Rectal smooth muscle tissue (tissue), 1 donor: ENCODE data around the gene LEFTY1.
"Not testable (repeated sequence)": the region's sequence is repeated elsewhere in the genome, so short reads cannot be mapped to it uniquely, and the experiment has no call there.

Source experiments
- H3K27ac ChIP-seq: one replicate; pipeline ENCODE4 v1.7.0; 2013; ENCODE audit warnings: low read depth, low read length, inconsistent platforms
- H3K27me3 ChIP-seq: one replicate; pipeline ENCODE4 v1.7.0; 2013; ENCODE audit warnings: low read length; ENCODE audit not compliant: control insufficient read depth, insufficient read depth
- H3K36me3 ChIP-seq: one replicate; pipeline ENCODE4 v1.7.0; 2013; ENCODE audit warnings: low read length; ENCODE audit not compliant: control insufficient read depth, insufficient read depth
- H3K4me1 ChIP-seq: one replicate; pipeline ENCODE4 v1.7.0; 2013; ENCODE audit warnings: low read length; ENCODE audit not compliant: control insufficient read depth, insufficient read depth
- H3K4me3 ChIP-seq: one replicate; pipeline ENCODE4 v1.7.0; 2013; ENCODE audit warnings: low read length
- H3K9ac ChIP-seq: one replicate; pipeline ENCODE4 v1.7.0; 2013; ENCODE audit warnings: low read length

Gene LEFTY1

DNA sequence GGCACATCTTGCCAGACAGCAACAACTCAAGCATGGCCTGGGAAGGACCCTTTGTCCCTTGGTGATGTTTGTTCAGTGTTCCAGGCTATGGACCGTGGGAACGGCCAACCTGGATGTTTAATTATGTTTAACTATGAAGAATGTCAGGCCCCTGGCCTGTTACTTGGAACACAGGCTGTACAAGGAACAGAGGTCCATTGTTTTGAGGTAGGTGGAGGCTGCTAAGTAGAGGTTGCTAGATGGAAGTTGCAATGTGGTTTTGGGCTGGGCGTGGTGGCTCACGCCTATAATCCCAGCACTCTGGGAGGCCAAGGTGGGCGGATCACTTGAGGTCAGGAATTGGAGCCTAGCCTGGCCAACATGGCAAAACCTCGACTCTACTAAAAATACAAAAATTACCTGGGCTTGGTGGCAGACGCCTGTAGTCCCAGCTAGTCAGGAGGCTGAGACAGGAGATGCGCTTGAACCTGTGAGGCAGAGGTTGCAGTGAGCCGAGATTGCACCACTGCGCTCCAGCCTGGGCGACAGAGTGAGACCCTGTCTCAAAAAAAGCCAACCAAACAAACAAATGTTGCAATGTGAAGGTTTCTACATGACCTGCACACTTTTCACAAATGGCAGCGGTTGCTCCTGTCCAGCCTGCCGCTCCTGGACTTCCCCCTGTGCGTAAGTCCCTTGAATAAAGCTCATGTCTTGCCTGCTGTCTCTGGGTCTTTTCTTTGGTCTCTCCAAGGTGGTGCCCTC, 2.5 kb upstream of the LEFTY1 start:
- no peak overlapping the region for H3K9ac ChIP-seq
- no peaks in the 10 kb centered on the region for H3K4me1 ChIP-seq
- no peak overlapping the region for H3K27ac ChIP-seq
- H3K27me3 ChIP-seq = no peaks in the 10 kb centered on the region
- no peak overlapping the region for H3K4me3 ChIP-seq
- no peaks in the 10 kb centered on the region for H3K36me3 ChIP-seq

DNA sequence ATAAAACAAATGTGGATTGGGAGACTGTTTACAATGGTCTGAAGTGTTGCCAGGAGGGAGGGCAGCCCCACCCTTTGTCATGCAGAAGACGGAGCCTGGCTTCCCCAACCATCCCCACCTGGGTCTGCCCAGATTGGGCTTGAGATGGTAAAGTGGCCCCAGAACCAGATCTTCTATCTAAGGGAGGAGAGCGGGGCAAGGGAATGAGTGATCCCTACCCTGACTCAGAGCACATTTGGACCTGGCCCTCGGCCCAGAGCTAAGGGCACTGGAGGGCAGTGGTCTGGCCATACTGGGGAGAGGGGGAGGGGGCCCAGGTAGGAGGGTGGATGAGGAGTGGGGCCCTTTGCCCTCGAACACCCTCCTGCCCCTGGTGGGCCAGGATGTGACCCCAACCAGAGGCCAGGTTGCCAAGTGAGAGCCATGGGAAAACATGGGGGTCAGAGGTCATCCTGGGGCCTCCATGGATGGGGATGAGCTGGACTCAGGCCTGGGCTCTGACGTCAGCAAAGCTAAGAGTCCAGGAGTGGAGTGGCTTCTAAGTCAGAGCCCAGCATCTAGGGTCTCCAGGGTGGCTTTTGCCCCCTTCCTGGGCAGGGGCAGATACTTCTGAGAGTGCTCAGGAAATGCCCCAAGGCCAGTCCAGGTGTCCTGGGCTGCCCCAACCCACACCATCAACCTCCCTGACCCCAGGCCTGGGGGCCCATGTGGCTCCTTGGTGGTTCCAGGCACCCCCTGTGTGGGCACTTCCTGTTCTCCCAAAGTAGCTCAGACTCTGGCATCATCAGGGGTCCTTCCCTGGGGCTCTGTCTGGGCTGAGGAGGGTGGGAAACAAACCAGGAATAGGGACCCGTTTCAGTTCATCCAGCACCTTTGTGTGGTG, 1.6 kb upstream of the LEFTY1 start:
- Histone ChIP-seq H3K36me3 (no peaks in the 10 kb centered on the region), H3K27ac (no peak overlapping the region), H3K4me1 (no peaks in the 10 kb centered on the region), H3K4me3 (no peak overlapping the region), H3K9ac (no peak overlapping the region), H3K27me3 (no peaks in the 10 kb centered on the region)

DNA sequence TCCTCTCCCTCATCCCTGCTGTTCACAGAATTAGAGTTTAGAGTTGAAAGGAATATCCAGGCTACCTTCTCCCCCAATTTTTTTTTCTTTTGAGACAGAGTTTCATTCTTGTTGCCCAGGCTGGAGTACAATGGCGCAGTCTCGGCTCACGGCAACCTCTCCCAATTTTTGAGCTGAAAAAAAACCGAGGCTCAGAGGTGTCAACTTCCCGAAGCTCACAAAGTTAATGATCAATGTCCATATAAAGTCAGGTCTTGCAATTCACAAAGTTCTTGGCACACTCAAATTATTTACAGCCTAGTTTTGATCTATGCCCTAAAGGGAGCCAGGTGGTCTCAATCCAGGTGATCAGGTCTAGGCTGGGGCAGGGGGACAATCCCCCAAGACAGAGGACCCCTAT, 797 bp upstream of the LEFTY1 start:
- H3K4me3 ChIP-seq = no peak overlapping the region
- H3K27ac ChIP-seq = no peak overlapping the region
- no peaks in the 10 kb centered on the region for H3K36me3 ChIP-seq
- H3K4me1 ChIP-seq = no peaks in the 10 kb centered on the region
- H3K27me3 ChIP-seq = no peaks in the 10 kb centered on the region
- no peak overlapping the region for H3K9ac ChIP-seq

DNA sequence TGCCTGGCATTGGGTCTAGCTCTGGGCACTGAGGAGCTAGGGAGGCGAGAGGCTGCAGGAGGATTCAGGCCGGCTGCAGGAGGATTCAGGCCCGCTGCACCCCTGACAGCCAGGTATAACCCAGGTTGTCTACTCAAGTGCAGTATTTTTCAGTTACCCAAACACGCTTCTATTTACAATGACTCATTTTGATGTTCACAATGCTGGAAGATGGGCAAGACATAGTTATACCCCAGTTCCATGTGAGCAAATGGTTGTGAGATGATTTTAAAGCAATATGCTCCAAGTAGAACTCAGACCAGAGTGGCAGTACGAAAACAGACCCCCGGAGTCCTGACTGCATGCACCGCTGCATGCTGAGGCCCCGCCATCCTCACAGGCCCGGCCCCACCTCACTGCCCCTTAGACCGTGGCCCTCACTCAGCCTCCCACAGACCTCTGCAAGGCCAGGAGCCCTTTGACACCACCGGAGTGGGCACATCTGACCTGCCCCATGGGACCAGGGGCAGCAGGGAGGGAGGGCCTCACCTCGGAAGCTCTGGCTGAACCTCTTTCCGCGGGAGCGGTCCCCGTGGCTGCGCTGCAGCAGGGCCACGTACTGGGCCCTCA, 553 bp downstream of the LEFTY1 start:
- H3K9ac ChIP-seq = no peak overlapping the region

DNA sequence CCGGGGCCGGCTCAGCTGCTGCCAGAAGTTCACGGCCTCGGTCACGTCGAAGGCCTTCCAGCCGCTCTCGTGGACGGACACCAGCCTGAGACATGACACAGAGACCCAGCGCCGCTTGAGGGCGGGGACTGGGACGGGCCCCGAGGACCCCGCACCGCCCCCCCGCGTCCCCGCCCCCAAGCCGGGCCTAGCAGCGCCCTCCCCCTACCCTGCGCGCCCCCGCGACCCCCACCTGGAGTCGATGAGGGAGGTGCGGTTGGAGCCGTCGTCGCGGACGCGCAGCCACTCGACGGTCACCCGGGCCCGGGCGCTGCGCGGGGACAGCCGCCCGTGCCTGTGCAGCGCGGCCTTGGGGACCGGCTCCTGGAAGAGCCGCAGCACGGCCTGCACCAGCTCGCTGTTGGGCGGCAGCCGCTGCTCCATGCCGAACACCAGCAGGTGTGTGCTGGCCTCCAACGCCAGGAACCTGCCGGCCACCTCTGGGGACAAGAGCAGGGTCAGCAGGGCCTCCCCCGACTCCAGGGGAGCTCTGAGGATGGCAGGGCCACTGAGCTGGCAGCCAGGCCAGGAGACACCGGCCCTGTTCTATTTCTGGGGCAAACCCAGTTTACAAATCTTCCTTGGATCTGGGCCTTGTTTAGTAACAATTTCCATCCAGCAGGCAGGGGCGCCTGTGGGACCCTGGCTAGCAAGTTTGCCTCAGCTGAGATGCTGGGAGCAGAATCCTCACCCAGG, 1.2 kb downstream of the LEFTY1 start:
- H3K9ac ChIP-seq, H3K27me3 ChIP-seq, H3K36me3 ChIP-seq, H3K4me1 ChIP-seq, H3K27ac ChIP-seq: not testable (repeated sequence)
- H3K4me3 ChIP-seq = peak overlapping the region; percentile 47

More for the DNA sequence above, 553 bp downstream of the LEFTY1 start:
- peak overlapping the region; percentile 47 for H3K4me3 ChIP-seq
- H3K27ac ChIP-seq = no peak overlapping the region
- no peaks in the 10 kb centered on the region for H3K4me1 ChIP-seq
- H3K27me3 ChIP-seq = no peaks in the 10 kb centered on the region
- no peaks in the 10 kb centered on the region for H3K36me3 ChIP-seq

DNA sequence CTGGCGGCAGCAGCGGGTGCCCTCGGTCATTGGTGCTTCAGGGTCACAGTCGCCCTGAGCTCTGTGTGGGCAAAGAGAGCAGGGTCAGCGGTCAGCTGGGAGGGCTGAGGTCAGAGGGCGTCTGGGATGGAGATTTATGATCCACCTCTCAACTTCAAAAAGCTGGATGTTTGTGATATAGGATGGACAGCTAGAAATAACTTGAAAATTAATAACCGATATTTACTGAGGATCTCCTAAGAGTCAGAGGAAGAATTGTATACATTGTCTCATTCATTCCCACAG, 2.0 kb downstream of the LEFTY1 start:
- H3K27ac ChIP-seq = no peak overlapping the region

DNA sequence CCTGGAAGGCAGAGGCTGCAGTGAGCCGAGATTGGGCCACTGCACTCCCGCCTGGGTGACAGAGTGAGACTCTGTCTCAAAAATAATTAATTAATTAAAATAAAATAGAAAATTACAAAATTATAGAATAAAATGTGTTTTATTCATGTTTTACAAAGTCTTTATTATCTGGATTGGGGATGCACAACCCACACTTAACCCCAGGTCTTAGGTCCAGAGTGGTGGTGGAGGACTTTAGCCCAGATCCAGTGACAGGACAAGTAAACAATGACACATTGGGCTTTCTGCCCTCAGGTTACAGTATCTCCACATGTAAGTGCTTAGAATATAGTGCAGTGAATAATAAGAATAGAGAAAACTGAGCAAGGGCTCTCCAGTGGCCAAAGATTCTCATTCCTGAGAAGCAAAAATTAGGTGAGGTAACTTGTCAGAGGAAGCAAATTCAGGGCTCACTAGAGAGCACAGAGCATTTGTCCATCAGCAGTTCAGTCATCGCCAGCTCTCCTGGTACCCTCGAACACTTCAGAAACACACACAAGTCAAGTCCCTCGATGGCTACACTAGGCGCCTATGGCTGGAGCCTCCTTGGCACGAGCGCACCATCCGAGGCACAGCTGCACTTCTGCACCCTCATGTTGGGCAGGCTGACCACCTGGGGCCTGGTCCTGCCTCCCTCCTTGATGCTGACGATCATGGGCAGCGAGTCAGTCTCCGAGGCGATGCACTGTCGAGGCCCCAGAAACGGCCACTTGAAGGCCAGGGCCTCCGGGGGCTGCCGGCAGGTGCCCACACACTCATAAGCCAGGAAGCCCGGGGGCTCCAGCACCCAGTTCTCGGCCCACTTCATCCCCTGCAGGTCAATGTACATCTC, 2.6 kb downstream of the LEFTY1 start:
- no peak overlapping the region for H3K27ac ChIP-seq

More for the DNA sequence above, 2.0 kb downstream of the LEFTY1 start:
- Histone ChIP-seq H3K27me3 (no peaks in the 10 kb centered on the region), H3K4me1 (no peaks in the 10 kb centered on the region), H3K4me3 (no peak overlapping the region), H3K36me3 (no peaks in the 10 kb centered on the region), H3K9ac (no peak overlapping the region)

DNA sequence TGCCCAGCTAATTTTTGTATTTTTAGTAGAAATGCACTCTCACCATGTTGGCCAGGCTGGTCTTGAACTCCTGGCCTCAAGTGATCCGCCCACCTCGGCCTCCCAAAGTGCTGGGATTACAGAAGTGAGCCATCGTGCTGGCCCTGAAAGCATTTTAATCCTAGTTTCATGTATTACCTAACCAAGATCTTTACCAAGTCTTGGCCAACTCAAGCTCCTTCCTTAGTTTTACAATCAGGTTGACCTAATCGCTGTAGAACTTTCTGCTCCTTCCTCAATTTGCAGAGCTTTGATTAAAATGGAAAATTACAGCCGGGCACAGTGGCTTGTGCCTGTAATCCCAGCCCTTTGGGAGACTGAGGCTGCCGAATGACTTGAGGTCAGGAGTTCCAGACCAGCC, 3.6 kb downstream of the LEFTY1 start:
- H3K36me3 ChIP-seq = no peaks in the 10 kb centered on the region
- no peak overlapping the region for H3K27ac ChIP-seq
- H3K4me1 ChIP-seq = peaks cover 9% of the 10 kb centered on the region
- no peak overlapping the region for H3K4me3 ChIP-seq
- H3K27me3 ChIP-seq = no peaks in the 10 kb centered on the region
- H3K9ac ChIP-seq = no peak overlapping the region

More for the DNA sequence above, 2.6 kb downstream of the LEFTY1 start:
- no peak overlapping the region for H3K9ac ChIP-seq
- peak overlapping the region; percentile 25 for H3K4me3 ChIP-seq
- H3K4me1 ChIP-seq = no peaks in the 10 kb centered on the region
- H3K27me3 ChIP-seq = no peaks in the 10 kb centered on the region
- no peaks in the 10 kb centered on the region for H3K36me3 ChIP-seq

DNA sequence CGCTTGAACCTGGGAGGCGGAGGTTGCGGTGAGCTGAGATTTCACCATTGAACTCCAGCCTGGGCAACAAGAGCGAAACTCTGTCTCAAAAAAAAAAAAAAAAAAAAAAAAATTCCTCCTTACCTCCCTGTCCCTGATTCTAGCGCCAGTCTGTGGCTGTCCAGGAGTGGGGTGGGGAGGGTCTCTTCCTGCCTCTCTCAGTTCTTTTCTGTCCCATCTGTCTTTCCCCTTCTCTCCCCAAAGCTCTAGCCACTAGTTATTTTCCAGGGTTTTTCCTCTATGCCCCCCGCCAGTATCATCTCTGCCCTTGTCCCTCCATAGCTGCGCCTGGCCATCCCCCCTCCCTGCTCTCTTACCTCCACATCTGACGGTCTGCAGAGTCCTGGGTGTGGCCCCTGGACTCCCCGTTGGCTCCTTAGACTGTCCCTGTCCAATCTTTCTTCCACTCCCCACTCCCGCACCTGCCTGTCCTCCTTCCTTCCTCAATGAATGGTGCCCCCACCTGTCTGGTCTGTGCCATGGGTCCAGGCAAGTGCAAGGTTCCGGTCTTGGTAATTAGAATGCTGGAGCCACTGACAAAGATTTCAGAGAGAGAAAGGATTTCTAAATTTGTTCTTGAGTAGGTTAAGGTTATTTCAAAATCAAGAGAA, 5.2 kb downstream of the LEFTY1 start:
- Histone ChIP-seq H3K27ac (no peak overlapping the region), H3K27me3 (no peaks in the 10 kb centered on the region), H3K4me1 (peaks cover 12% of the 10 kb centered on the region), H3K9ac (no peak overlapping the region), H3K36me3 (no peaks in the 10 kb centered on the region), H3K4me3 (no peak overlapping the region)

DNA sequence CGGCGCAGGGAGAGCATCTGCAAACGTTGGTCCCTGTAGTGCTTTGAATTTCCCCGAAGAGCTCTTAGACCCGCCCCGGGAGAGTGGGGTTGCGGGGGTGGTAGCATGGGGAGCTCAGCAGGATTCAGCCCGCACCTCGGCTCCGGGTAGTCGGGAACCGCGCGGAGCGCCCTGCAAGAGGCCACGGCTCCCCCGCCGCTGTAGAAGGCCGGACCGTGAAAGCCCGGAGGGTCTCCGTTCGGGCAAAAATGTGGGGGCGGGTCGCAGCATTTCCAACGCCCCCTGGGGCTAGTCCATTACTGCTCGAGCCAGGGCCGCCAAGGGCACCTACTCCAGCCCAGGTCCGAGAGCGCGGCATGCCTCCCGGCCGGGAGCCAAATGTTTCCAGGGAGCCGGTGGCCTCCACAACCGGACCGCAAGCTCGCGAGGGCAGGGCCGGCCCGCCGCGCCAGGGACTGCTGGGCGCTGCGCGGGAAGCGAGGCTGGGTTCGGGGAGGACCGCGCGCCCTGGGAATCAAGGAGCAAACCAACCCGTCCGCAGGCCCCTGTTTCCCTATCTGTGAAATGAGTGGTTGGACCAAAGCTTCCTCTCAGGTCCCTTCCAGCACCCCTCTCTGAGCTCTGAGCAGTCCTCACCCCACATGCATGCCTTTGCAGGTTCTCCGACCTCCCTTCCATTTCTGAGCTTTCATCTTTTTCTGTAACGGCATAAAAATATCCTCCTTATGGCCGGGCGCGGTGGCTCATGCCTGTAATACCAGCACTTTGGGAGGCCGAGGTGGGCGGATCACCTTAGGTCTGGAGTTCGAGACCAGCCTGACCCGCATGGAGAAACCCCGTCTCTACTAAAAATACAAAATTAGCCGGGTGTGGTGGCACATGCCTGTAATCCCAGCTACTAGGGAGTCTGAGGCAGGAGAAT, 6.0 kb downstream of the LEFTY1 start:
- Histone ChIP-seq H3K4me3 (peak overlapping the region; percentile 96), H3K27ac (peak overlapping the region; percentile 75), H3K36me3 (no peaks in the 10 kb centered on the region), H3K27me3 (no peaks in the 10 kb centered on the region), H3K9ac (peak overlapping the region; percentile 84), H3K4me1 (peaks cover 12% of the 10 kb centered on the region)
